Body of pancreas (tissue), 4 donors: ENCODE data around the gene TNRC6B.

ENCODE experiments used
- CTCF ChIP-seq, 7 experiments: fragments of 450-650 bp in 4 of 7; fragments of 200-600 bp in 3 of 7; sonication (generic) in 3 of 7; IDR thresholded peaks; one replicate each; pipeline ENCODE4 v1.5.1; 2016 to 2019; ENCODE audit warnings: antibody characterized with exemption in 7 of 7
- POLR2A ChIP-seq, 3 donors: fragments of 450-650 bp; IDR thresholded peaks; one replicate each; pipeline ENCODE4 v1.6.1; 2016; ENCODE audit warnings: antibody characterized with exemption in 3 of 3, mild to moderate bottlenecking in 2 of 3

- TF ChIP-seq POLR2A (IDR thresholded peaks at IDR 0.05) (no peak), CTCF (IDR thresholded peaks at IDR 0.05) (no peak)
These were observed 66.9 kb downstream of the TNRC6B start for GRCh38 chr22:40244586-40244985.
